AG04450 (cell line): ENCODE results near the gene NKX1-1. TPM values are rescaled to one million over a fixed set of nuclear protein-coding genes. Genes with fewer than 3 reads are reported as not detected.
"Not testable (repeated sequence)": the region's sequence is repeated elsewhere in the genome, so short reads cannot be mapped to it uniquely, and the experiment has no call there.

Experiments used
- CTCF ChIA-PET: fragments of 300-600, 350-600 bp; formaldehyde crosslinking; extraction: SDS; loops from one replicate; lab custom pipeline; 2022; ENCODE audit warnings: antibody characterized with exemption, inconsistent platforms; lab: Charles Lee
- POLR2A ChIA-PET: fragments of 350-600 bp; formaldehyde crosslinking; extraction: SDS; loops from one replicate; lab custom pipeline; 2021; ENCODE audit warnings: antibody characterized with exemption, inconsistent platforms; lab: Yijun Ruan, JAX
- DNase-seq: peaks from one replicate; pipeline ENCODE4 v3.0.0-alpha.2; 2011; ENCODE audit warnings: low read depth, low spot score
- H3K27ac ChIP-seq: one replicate; pipeline ENCODE4 v1.5.1; 2012; ENCODE audit warnings: low read depth, low read length, control low read depth
- H3K27me3 ChIP-seq: one replicate; pipeline ENCODE4 v1.6.0; 2012; ENCODE audit warnings: low read length; ENCODE audit not compliant: control insufficient read depth, insufficient read depth
- H3K4me3 ChIP-seq: 2 replicates; pipeline ENCODE4 v1.5.1; 2011; ENCODE audit warnings: mild to moderate bottlenecking, low read depth, low read length, control low read depth
- H3K9me3 ChIP-seq: 2 replicates; pipeline ENCODE4 v1.5.1; 2012; ENCODE audit warnings: low read length; ENCODE audit not compliant: control insufficient read depth, insufficient read depth
- CTCF ChIP-seq: IDR thresholded peaks from 2 replicates; pipeline ENCODE4 v1.5.1; 2011; ENCODE audit warnings: low read depth, low read length, control low read depth, inconsistent platforms
- polyA plus RNA-seq: library from polyadenylated mRNA; depleted of rRNA; stranded (reverse); fragments of >200 nt; gene quantifications from 2 replicates; pipeline ENCODE4 v1.2.3, GENCODE V29; 2011

NKX1-1 gene
- polyA plus RNA-seq, 1 experiment: not detected

GRCh38 chr4:1446502-1447386, 40.5 kb upstream of the NKX1-1 start:
- peaks cover 46% of the 10 kb centered on the region for H3K9me3 ChIP-seq
- TF ChIP-seq CTCF: no peak
- no peak for DNase-seq
- CTCF ChIA-PET: no interaction called here
- H3K27ac ChIP-seq: no peak overlapping the region
- H3K4me3 ChIP-seq: no peak overlapping the region
- POLR2A ChIA-PET: no interaction called here
- no peaks in the 10 kb centered on the region for H3K27me3 ChIP-seq

DNA sequence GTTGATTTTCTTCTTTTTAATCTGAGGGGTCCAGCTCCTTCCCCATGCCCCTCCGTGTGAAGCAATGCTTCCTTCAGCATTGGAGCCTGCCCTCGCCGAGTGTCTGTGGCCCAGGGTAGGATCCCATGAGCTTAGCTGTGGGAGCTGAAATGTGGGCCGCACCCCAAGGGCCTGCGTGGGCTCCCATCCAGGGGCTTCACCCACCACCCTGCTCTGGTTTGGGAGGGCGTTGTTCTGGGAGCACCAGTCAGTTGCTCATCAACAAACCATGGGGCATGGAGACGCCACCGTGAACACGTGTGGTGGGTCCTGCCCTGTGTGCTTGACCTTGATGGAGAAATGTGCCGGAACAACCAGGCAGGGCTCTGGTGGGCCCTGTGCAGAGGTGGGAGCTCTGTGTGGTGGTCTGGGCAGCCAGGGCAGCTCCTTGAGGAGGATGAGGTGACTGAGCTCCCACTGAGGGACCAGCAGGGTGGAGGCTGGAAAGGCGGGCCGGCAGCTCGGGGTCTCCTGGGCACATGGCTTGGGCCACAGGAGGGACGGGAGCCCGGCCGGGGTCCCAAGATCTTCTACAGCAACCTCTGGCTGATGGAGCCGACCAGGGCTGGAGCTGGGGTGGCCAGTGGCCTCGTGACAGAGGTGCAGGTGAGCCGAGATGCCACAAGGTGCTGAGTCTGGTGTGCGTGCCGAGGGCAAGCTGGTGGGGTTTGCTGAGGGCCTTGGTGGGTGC, 39.6 kb upstream of the NKX1-1 start:
- Histone ChIP-seq H3K9me3 (peaks cover 39% of the 10 kb centered on the region), H3K27me3 (no peaks in the 10 kb centered on the region), H3K4me3 (no peak overlapping the region), H3K27ac (no peak overlapping the region)
- no peak for DNase-seq
- ChIA-PET CTCF (no interaction called here), POLR2A (no interaction called here)
- no peak for TF ChIP-seq CTCF

- CTCF ChIA-PET, H3K4me3 ChIP-seq: not testable (repeated sequence)
These were observed 37.5 kb upstream of the NKX1-1 start for GRCh38 chr4:1443688-1444172.

DNA sequence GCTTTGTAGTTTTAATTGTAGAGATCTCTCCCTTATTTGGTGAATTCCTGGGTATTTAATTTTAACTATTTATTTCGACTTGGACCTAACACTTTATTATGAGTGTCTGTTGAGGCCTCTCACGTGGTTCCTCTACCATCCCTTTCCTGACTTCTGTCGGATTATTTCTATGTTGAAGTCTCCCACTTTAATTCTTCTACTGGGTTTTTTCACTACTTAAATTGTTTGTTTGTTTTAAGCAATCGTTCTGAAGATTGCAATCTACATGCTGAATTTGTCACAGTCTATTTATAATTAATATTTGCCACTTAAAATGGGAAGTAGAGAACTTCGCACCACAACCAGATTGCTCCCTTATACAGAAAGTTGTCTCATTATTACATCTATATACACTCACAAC, 20.8 kb upstream of the NKX1-1 start:
- POLR2A ChIA-PET: no interaction called here
- TF ChIP-seq CTCF: no peak
- no peak overlapping the region for H3K27ac ChIP-seq
- H3K4me3 ChIP-seq: no peak overlapping the region
- CTCF ChIA-PET: no interaction called here
- DNase-seq: no peak
- H3K27me3 ChIP-seq: peaks cover 11% of the 10 kb centered on the region
- no peaks in the 10 kb centered on the region for H3K9me3 ChIP-seq

More at GRCh38 chr4:1443688-1444172, 37.5 kb upstream of the NKX1-1 start:
- POLR2A ChIA-PET, H3K27ac ChIP-seq, DNase-seq, H3K27me3 ChIP-seq: not testable (repeated sequence)
- peaks cover 17% of the 10 kb centered on the region for H3K9me3 ChIP-seq

DNA sequence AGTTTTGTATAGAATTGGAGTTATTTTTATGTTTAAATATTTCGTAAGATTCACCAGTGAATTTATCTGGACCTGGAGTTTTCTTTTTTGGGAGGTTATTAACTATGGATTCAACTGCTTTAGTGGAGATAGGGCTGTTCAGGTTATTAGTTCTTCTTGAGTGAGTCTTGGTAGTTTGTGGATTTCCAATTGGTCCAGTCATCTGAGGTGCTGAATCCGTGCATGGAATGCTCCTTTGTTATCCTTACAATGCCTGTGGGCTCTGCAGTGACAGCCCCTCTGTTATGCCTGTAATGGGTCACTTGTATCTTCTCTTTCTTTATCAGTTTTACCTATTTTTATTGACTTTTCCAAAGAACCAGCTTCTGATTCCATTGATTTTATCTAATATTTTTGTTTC, 15.4 kb upstream of the NKX1-1 start:
- TF ChIP-seq CTCF: no peak
- ChIA-PET CTCF (no interaction called here), POLR2A (no interaction called here)
- H3K9me3 ChIP-seq: no peaks in the 10 kb centered on the region; the same call in 1 of the 2 replicates
- no peak overlapping the region for H3K27ac ChIP-seq
- no peak overlapping the region for H3K4me3 ChIP-seq
- no peak for DNase-seq
- peaks cover 21% of the 10 kb centered on the region for H3K27me3 ChIP-seq
